Spleen (tissue), 11 donors: Measurements from ENCODE around the gene LNPK. TPM values are rescaled to one million over a fixed set of nuclear protein-coding genes. Genes with fewer than 3 reads are reported as not detected.
"Not testable (repeated sequence)": the region's sequence is repeated elsewhere in the genome, so short reads cannot be mapped to it uniquely, and the experiment has no call there.

Experiments
- DNase-seq: peaks from one replicate; pipeline ENCODE4 v3.0.0-alpha.2; 2020
- H3K27ac ChIP-seq, 8 donors: fragments of 200-600 bp; sonication (generic) in 7 of 8; 1 replicate in 4 of 8; 2 replicates in 4 of 8; pipeline versions ENCODE4 v1.5.0 to v1.8.0; 2016 to 2021; ENCODE audit warnings: inconsistent platforms in 4 of 8, mild to moderate bottlenecking in 4 of 8, moderate library complexity in 1 of 8
- H3K27me3 ChIP-seq, 7 donors: fragments of 200-600 bp; sonication (generic) in 6 of 7; replicated peaks in 1 of 7; 1 replicate in 4 of 7; 2 replicates in 3 of 7; pipeline versions ENCODE4 v1.5.0 to v1.8.0; 2016 to 2021; ENCODE audit warnings: inconsistent platforms in 3 of 7, mild to moderate bottlenecking in 1 of 7
- H3K36me3 ChIP-seq, 6 donors: fragments of 200-600 bp; sonication (generic) in 5 of 6; 1 replicate in 4 of 6; 2 replicates in 2 of 6; pipeline versions ENCODE4 v1.5.0 to v1.8.0; 2016 to 2021; ENCODE audit warnings: inconsistent platforms in 2 of 6
- H3K4me1 ChIP-seq, 6 donors: fragments of 200-600 bp; sonication (generic) in 5 of 6; 1 replicate in 3 of 6; 2 replicates in 3 of 6; pipeline versions ENCODE4 v1.5.0 to v1.8.0; 2016 to 2021; ENCODE audit warnings: inconsistent platforms in 3 of 6
- H3K4me3 ChIP-seq, 8 donors: fragments of 200-600 bp; sonication (generic) in 7 of 8; 1 replicate in 4 of 8; 2 replicates in 4 of 8; pipeline versions ENCODE4 v1.5.0 to v1.8.0; 2016 to 2021; ENCODE audit warnings: inconsistent platforms in 4 of 8, mild to moderate bottlenecking in 4 of 8, moderate library complexity in 2 of 8
- H3K9me3 ChIP-seq, 8 donors: fragments of 200-600 bp; sonication (generic) in 7 of 8; 1 replicate in 4 of 8; 2 replicates in 4 of 8; pipeline versions ENCODE4 v1.5.0 to v1.8.0; 2016 to 2021; ENCODE audit warnings: inconsistent platforms in 4 of 8
- POLR2A ChIP-seq, 3 donors: fragments of 450-650 bp; IDR thresholded peaks; one replicate each; pipeline ENCODE4 v1.5.1; 2017; ENCODE audit warnings: antibody characterized with exemption in 3 of 3, mild to moderate bottlenecking in 1 of 3
- POLR2AphosphoS5 ChIP-seq, 3 donors: sonication (generic); formaldehyde crosslinking; IDR thresholded peaks; one replicate each; pipeline ENCODE4 v1.5.1; 2017; ENCODE audit warnings: antibody characterized with exemption in 3 of 3
- WGBS, 5 donors: extraction: QIAGEN DNeasy Blood & Tissue Kit in 3 of 5; methylation state at CpG; one replicate each; pipeline versions ENCODE4 v1.1.5 to v1.1.7; 2013 to 2018; 5-methylcytosine and 5-hydroxymethylcytosine counted together
- intact Hi-C: fragments of 100-400 bp; cut with DNase I; formaldehyde crosslinking; loops from one replicate; pipeline ENCODE4 v1.15.0; 2023; ENCODE audit warnings: low total_unique reads
- polyA plus RNA-seq, 3 donors: library from polyadenylated mRNA; stranded (reverse); fragments of 200-250 nt; gene quantifications; one replicate each; pipeline ENCODE4 v1.2.1, GENCODE V29; 2013
- total RNA-seq, 7 donors: library from RNA; depleted of rRNA in 3 of 7; stranded (reverse); fragments of >200 nt in 3 of 7; fragmentation: NEBNext Ultra II Directional in 4 of 7; extraction: Animal tissue kit (Norgen Biotek cat#: 25700) in 4 of 7; gene quantifications; one replicate each; pipeline versions ENCODE4 v1.1.0 to v1.2.1, GENCODE V29; 2016 to 2021
- TF ChIP-seq, protein P1 (sequence below), 11 experiments: fragments of 200-600 bp in 7 of 11; fragments of 450-650 bp in 4 of 11; sonication (generic) in 4 of 11; IDR thresholded peaks in 8 of 11; conservative IDR thresholded peaks in 3 of 11; 1 replicate in 7 of 11; 2 replicates in 4 of 11; pipeline versions ENCODE4 v1.4.0 to v1.8.0; 2016 to 2021; ENCODE audit warnings: antibody characterized with exemption in 11 of 11, inconsistent platforms in 4 of 11, mild to moderate bottlenecking in 1 of 11
- donor health status: healthy with polysubstance abuse.
- donor health status: DM: no; HTN: no; CAD: no; lungs with moderate emphysema.
- donor health status: DM: no; HTN: no; CAD: no.
- donor health status: Bipolar disorder and iron deficiency.
- donor health status: healthy.
- donor health status: DM: no; HTN: no; CAD: no.
- donor health status: DM: yes; HTN: yes; CAD: no.

Gene LNPK
- total and polyA plus RNA-seq, 10 donors: 2.1 to 31.9 (median 17.0) TPM

DNA sequence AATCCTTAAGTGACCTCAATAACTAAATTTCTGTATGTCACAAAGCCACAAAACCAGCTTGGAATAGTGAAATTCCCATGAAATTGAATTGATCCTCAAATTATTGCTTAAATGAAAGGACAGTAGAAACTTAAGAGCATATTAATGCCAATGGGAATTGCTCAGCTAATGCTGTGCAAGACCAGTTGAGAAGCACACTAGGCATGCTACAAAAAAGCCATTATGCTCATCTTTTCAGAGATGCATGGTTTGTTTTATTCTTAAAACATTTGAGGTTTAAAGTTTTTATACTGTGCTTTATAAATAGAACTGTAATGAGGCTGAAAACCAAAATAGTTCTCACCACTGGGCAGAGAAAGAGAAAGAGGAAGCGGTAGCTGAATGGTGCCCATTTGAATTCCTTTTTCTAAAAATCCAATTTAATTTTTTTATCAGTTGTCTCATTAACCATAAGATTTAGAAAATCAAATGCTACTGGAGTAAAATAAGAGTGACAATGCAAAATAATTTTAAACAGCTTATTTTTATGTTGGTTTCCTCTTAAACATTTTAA lies 98.6 kb downstream of the LNPK start:
- H3K4me3 ChIP-seq: no peak overlapping the region
- 23 to 54% (median 43%) methylated on average over 1 of the region's 1 CpG for WGBS, 5 donors
- H3K36me3 ChIP-seq: no peaks in the 10 kb centered on the region
- TF ChIP-seq, protein P1, sequence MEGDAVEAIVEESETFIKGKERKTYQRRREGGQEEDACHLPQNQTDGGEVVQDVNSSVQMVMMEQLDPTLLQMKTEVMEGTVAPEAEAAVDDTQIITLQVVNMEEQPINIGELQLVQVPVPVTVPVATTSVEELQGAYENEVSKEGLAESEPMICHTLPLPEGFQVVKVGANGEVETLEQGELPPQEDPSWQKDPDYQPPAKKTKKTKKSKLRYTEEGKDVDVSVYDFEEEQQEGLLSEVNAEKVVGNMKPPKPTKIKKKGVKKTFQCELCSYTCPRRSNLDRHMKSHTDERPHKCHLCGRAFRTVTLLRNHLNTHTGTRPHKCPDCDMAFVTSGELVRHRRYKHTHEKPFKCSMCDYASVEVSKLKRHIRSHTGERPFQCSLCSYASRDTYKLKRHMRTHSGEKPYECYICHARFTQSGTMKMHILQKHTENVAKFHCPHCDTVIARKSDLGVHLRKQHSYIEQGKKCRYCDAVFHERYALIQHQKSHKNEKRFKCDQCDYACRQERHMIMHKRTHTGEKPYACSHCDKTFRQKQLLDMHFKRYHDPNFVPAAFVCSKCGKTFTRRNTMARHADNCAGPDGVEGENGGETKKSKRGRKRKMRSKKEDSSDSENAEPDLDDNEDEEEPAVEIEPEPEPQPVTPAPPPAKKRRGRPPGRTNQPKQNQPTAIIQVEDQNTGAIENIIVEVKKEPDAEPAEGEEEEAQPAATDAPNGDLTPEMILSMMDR (IDR thresholded peaks at IDR 0.05 in 8 of 11, conservative IDR thresholded peaks at IDR 0.05 in 3 of 11): no peak
- TF ChIP-seq POLR2A (IDR thresholded peaks at IDR 0.05): no peak
- no peak for TF ChIP-seq POLR2AphosphoS5 (IDR thresholded peaks at IDR 0.05)
- intact Hi-C loops: no loop called here
- H3K27ac ChIP-seq: no peak overlapping the region
- no peaks in the 10 kb centered on the region for H3K4me1 ChIP-seq
- DNase-seq: no peak
- peaks cover 0 to 5% (median 0%) of the 10 kb centered on the region in 7 donors for H3K27me3 ChIP-seq
- H3K9me3 ChIP-seq: no peaks in the 10 kb centered on the region

DNA sequence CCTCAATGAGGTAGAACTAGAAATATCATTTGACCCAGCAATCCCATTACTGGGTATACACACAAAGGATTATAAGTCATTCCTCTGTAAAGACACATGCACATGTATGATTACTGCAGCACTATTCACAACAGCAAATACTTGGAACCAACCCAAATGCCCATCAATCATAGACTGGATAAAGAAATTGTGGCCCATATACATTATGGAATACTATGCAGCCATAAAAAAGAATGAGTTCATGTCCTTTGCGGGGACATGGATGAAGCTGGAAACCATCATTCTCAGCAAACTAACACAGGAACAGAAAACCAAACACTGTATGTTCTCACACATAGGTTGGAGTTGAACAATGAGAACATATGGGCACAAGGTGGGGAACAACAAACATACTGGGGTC lies 106.1 kb downstream of the LNPK start:
- DNase-seq, H3K4me1 ChIP-seq, H3K27me3 ChIP-seq, H3K4me3 ChIP-seq, H3K27ac ChIP-seq, H3K9me3 ChIP-seq, H3K36me3 ChIP-seq, intact Hi-C loops: not testable (repeated sequence)
- 93 to 100% (median 97%) methylated on average over 1 of the region's 1 CpG for WGBS, 5 donors

- TF ChIP-seq, protein P1 (IDR thresholded peaks at IDR 0.05 in 8 of 11, conservative IDR thresholded peaks at IDR 0.05 in 3 of 11): no peak
- TF ChIP-seq POLR2AphosphoS5 (IDR thresholded peaks at IDR 0.05): no peak
- no peak for TF ChIP-seq POLR2A (IDR thresholded peaks at IDR 0.05)
- Histone ChIP-seq H3K27me3 (peaks cover 0 to 12% (median 0%) of the 10 kb centered on the region in 7 donors), H3K36me3 (no peaks in the 10 kb centered on the region), H3K4me3 (no peak overlapping the region), H3K9me3 (peaks cover 0 to 8% (median 2%) of the 10 kb centered on the region in 8 donors), H3K27ac (no peak overlapping the region), H3K4me1 (no peaks in the 10 kb centered on the region)
- WGBS, 5 donors: 53 to 69% (median 59%) methylated on average over 2 of the region's 2 CpGs
- no peak for DNase-seq
- intact Hi-C loops: no loop called here
Observed at GRCh38 chr2:175892046-175892445, 110.0 kb downstream of the LNPK start.

DNA sequence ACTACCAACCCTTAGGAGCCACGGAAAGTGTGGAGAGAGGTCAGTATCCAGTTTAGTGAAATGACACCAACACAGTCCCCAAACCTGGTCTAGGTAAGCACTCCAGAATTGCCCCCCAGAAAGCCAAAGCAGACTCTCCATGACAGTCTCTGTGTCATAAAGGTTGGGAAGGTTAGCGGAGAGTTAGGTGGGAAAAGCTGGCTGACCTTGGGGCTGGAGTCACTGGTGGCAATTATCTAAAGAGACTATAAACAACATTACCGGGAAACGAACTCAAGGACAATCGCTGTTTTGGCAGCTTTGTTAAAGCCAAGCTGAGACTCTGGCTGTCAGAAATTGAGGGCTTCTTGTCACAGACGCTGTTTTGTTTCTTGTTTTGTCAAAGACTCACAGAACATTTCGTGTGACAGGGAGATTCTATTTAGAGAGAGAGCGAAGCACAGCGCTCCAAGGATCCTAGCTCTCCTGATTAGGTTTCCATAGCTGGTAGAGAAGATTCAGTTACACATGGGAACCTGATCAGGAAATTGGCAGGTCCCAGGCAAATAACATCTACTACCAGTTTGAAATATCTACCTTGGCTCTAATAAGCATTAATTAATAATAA lies 111.3 kb downstream of the LNPK start:
- intact Hi-C loops: no loop called here
- Histone ChIP-seq H3K4me1 (no peaks in the 10 kb centered on the region), H3K27me3 (peaks cover 0 to 12% (median 0%) of the 10 kb centered on the region in 7 donors), H3K9me3 (peaks cover 0 to 4% (median under 1%) of the 10 kb centered on the region in 8 donors), H3K27ac (peak overlapping the region in 4 of 8 donors; percentile 16 to 58 (median 40)), H3K4me3 (no peak overlapping the region), H3K36me3 (no peaks in the 10 kb centered on the region)
- DNase-seq: no peak
- 66 to 81% (median 75%) methylated on average over 9 of the region's 9 CpGs for WGBS, 5 donors
- TF ChIP-seq POLR2AphosphoS5 (IDR thresholded peaks at IDR 0.05) (no peak), POLR2A (IDR thresholded peaks at IDR 0.05) (no peak)
- TF ChIP-seq, protein P1 (IDR thresholded peaks at IDR 0.05 in 8 of 11, conservative IDR thresholded peaks at IDR 0.05 in 3 of 11): no peak
